Skeletal muscle satellite cell (primary cell): ENCODE measurements around the gene RORC. TPM values are rescaled to one million over a fixed set of nuclear protein-coding genes. Genes with fewer than 3 reads are reported as not detected.

Experiments
- H3K27me3 ChIP-seq: 2 replicates; pipeline ENCODE4 v1.7.0; 2013; ENCODE audit warnings: low read length; ENCODE audit not compliant: control insufficient read depth, insufficient read depth
- H3K36me3 ChIP-seq: 2 replicates; pipeline ENCODE4 v1.7.0; 2013; ENCODE audit warnings: mild to moderate bottlenecking, control low read depth, low read length; ENCODE audit not compliant: insufficient read depth
- H3K4me1 ChIP-seq: 2 replicates; pipeline ENCODE4 v1.7.0; 2013; ENCODE audit warnings: low read length; ENCODE audit not compliant: control insufficient read depth, insufficient read depth
- H3K4me2 ChIP-seq: 2 replicates; pipeline ENCODE4 v1.7.0; 2013; ENCODE audit warnings: mild to moderate bottlenecking, low read length
- H3K4me3 ChIP-seq: 2 replicates; pipeline ENCODE4 v1.7.0; 2013; ENCODE audit warnings: low read length
- H3K9ac ChIP-seq: 2 replicates; pipeline ENCODE4 v1.7.0; 2013; ENCODE audit warnings: mild to moderate bottlenecking, low read depth, low read length, moderate library complexity
- H3K9me3 ChIP-seq: replicated peaks from 2 replicates; pipeline ENCODE4 v1.7.0; 2013; ENCODE audit warnings: mild to moderate bottlenecking, control low read depth, low read length
- small RNA-seq: library from RNA; depleted of rRNA; stranded (forward); fragments of <200 nt; gene quantifications from one replicate; pipeline ENCODE3, GENCODE V24; 2012

Gene RORC

DNA sequence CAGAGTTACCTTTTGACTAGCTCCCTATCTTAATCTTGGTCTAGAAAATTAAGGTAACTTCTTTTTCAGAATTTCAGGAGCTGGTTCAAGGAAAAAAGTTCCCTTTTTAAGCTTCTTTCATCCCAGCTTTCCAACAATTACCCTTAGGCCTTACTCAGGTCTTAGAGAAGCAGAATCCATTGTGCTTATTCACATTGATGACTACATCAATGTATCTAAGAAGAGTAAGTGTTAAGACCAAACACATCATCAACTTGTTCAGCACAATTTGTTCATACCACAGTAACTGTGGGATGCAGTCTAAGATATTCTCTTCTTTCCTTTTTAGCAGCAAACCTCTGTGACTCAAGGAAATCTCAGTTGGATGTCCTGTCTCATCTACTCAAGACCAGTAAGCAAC lies 72.4 kb downstream of the RORC start:
- H3K9me3 ChIP-seq = no peaks in the 10 kb centered on the region
- H3K4me3 ChIP-seq = no peak overlapping the region
- no peak overlapping the region for H3K9ac ChIP-seq
- H3K4me1 ChIP-seq = peaks cover 20% of the 10 kb centered on the region
- peaks cover 32% of the 10 kb centered on the region for H3K36me3 ChIP-seq
- no peak overlapping the region for H3K4me2 ChIP-seq
- H3K27me3 ChIP-seq = no peaks in the 10 kb centered on the region

DNA sequence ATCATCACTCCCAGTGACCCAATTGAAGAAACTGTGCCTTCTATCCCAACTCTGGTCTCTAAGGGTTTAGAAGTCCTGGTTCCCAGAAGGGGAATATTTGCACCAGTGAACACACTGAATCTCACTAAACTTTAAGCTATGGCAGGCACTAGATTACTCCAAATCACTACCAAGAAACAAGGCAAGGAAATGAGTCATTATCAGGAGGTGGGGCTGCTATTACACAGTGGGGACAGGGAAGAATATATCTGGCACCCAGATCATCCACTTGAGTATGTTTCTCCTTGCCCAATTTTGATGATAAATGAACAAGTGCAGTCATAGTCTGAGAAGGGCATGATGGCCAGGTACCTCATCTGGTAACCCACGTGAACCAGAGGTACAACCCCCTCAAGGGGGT lies 75.3 kb downstream of the RORC start:
- no peak overlapping the region for H3K4me2 ChIP-seq
- H3K9me3 ChIP-seq = no peaks in the 10 kb centered on the region
- H3K4me1 ChIP-seq = peaks cover 9% of the 10 kb centered on the region
- no peak overlapping the region for H3K4me3 ChIP-seq
- no peak overlapping the region for H3K9ac ChIP-seq
- peaks cover 26% of the 10 kb centered on the region for H3K36me3 ChIP-seq
- H3K27me3 ChIP-seq = no peaks in the 10 kb centered on the region

Small RNA genes lying within 50 kb of the gene (small RNA-seq; reads per million reads assigned to genes)
- gene RF00019 = not detected
